ENCODE data around the gene NOTCH4. TPM values are rescaled to one million over a fixed set of nuclear protein-coding genes. Genes with fewer than 3 reads are reported as not detected.

The NOTCH4 gene
- total RNA-seq, 2 donors from 2014 or later = 2.9 to 3.7 TPM

DNA sequence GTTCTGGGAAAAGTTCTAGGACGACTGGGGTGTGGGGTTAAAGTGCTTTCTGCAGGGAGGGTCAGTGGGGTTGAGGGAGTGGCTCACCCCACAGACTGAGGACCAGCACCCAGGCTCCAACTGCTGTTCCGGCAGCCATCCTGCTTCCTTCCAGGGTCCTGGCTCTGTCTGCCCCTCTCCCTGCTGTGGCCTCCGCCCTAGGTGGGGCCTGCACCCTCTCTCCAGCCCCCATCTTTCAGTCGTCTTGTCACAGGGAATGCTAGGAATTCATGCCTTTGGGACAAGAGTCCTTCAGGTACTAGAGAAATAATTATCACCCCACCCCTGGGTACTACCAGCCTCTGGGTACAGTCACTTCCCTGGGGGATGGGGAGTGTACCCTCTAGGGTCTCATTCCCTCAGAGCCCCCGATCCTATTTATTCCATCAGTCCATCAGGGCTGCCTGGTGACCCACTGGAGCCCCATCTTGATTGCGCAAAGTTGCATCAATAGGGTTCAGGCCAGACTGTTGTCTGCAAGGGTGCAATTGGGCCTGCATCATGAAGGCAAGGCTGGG lies 39.7 kb downstream of the NOTCH4 start, which contains the start of gene AGER:
Gene AGER, minus strand, starts transcription at position 170 of the 557 bp plus-strand sequence. Its CDS starts 31 bp downstream, at position 139.
- H3K36me3 ChIP-seq = peaks cover 4% of the 10 kb centered on the region
- no peaks in the 10 kb centered on the region for H3K9me3 ChIP-seq
- peaks cover 3% of the 10 kb centered on the region for H3K4me1 ChIP-seq
- H3K4me3 ChIP-seq = no peak within 1 kb of the TSS
- no peaks in the 10 kb centered on the region for H3K27me3 ChIP-seq
- intact Hi-C loops (cut with DNase I) = no loop called here
- H3K27ac ChIP-seq = no peak within 1 kb of the TSS
- no peak within 1 kb of the TSS for H3K9ac ChIP-seq (ENCODE audit: low read depth in 2 of 2, low read length in 2 of 2)
- no peak for DNase-seq
- TF ChIP-seq, protein P1, sequence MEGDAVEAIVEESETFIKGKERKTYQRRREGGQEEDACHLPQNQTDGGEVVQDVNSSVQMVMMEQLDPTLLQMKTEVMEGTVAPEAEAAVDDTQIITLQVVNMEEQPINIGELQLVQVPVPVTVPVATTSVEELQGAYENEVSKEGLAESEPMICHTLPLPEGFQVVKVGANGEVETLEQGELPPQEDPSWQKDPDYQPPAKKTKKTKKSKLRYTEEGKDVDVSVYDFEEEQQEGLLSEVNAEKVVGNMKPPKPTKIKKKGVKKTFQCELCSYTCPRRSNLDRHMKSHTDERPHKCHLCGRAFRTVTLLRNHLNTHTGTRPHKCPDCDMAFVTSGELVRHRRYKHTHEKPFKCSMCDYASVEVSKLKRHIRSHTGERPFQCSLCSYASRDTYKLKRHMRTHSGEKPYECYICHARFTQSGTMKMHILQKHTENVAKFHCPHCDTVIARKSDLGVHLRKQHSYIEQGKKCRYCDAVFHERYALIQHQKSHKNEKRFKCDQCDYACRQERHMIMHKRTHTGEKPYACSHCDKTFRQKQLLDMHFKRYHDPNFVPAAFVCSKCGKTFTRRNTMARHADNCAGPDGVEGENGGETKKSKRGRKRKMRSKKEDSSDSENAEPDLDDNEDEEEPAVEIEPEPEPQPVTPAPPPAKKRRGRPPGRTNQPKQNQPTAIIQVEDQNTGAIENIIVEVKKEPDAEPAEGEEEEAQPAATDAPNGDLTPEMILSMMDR (IDR thresholded peaks at IDR 0.05) = no peak

DNA sequence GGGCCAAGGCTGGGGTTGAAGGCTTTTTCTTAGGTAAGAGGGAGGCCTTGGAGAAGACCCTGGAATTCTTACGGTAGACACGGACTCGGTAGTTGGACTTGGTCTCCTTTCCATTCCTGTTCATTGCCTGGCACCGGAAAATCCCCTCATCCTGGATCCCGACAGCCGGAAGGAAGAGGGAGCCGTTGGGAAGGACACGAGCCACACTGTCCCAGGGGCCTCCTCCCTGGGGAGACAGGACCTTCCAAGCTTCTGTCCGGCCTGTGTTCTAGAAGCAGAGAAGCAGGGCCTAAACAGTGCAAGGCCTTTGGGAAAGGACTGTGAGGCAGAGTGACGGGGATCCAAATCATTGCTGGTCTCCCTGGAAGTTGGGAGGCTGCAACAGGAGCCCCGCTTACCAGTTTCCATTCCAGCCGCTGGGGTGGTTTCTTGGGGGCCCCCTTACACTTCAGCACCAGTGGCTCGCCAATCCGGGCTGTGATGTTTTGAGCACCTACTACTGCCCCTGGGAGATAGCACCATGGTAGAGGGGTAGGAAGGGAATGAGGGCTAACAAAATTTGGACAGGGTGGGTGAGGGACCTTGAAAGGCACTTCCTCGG lies 40.3 kb downstream of the NOTCH4 start:
- no peak for DNase-seq
- peaks cover 4% of the 10 kb centered on the region for H3K36me3 ChIP-seq
- H3K27ac ChIP-seq = no peak overlapping the region

DNA sequence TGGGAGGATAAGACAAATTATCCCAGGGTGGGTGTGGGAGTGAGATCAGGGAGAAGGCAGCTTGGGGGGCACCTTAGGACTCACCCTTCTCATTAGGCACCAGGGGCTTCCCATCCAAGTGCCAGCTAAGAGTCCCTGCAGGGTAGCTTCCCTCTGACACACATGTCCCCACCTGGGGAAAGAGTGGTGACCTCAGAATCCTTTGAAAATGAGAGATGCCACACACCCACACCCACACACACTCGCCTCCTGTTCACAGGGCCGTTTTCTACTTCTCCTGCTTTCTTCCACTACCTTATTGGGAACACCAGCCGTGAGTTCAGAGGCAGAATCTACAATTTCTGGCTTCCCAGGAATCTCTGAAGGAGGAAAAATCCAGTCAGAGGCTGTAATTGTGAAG lies 40.8 kb downstream of the NOTCH4 start:
- H3K9me3 ChIP-seq = no peaks in the 10 kb centered on the region
- intact Hi-C loops (cut with DNase I) = no loop called here
- no peak overlapping the region for H3K9ac ChIP-seq (ENCODE audit: low read depth in 2 of 2, low read length in 2 of 2)
- TF ChIP-seq, protein P1 (IDR thresholded peaks at IDR 0.05) = no peak
- no peak for DNase-seq
- H3K4me3 ChIP-seq = no peak overlapping the region
- no peaks in the 10 kb centered on the region for H3K27me3 ChIP-seq
- no peak overlapping the region for H3K27ac ChIP-seq
- peaks cover 6% of the 10 kb centered on the region for H3K4me1 ChIP-seq
- H3K36me3 ChIP-seq = peaks cover 4% of the 10 kb centered on the region

More for the DNA sequence above, 40.3 kb downstream of the NOTCH4 start:
- Histone ChIP-seq H3K27me3 (no peaks in the 10 kb centered on the region), H3K9me3 (no peaks in the 10 kb centered on the region), H3K9ac (ENCODE audit: low read depth in 2 of 2, low read length in 2 of 2) (no peak overlapping the region), H3K4me3 (no peak overlapping the region), H3K4me1 (peaks cover 6% of the 10 kb centered on the region)
- TF ChIP-seq, protein P1 (IDR thresholded peaks at IDR 0.05) = no peak
- intact Hi-C loops (cut with DNase I) = no loop called here

DNA sequence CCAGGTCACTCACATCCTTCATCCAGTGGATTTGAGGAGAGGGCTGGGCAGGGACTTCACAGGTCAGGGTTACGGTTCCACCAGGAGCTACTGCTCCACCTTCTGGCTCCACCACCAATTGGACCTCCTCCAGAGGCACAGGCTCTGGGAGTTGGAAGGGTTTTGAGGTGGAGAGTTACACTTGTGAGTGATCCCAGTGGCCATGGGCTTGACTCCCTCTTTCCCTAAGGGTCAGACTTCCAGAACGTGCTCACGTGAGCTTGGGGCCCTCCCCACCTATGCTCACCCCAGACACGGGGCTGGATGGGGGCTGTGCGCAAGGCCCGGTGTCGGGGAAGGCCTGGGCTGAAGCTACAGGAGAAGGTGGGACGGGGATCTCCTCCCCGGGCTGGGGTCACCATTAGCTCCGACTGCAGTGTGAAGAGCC lies 41.3 kb downstream of the NOTCH4 start:
- H3K27me3 ChIP-seq = no peaks in the 10 kb centered on the region
- intact Hi-C loops (cut with DNase I) = no loop called here
- no peak overlapping the region for H3K9ac ChIP-seq (ENCODE audit: low read depth in 2 of 2, low read length in 2 of 2)
- H3K36me3 ChIP-seq = peaks cover 4% of the 10 kb centered on the region
- no peaks in the 10 kb centered on the region for H3K9me3 ChIP-seq
- no peak overlapping the region for H3K27ac ChIP-seq
- H3K4me3 ChIP-seq = no peak overlapping the region
- DNase-seq = no peak
- TF ChIP-seq, protein P1 (IDR thresholded peaks at IDR 0.05) = no peak
- H3K4me1 ChIP-seq = peaks cover 6% of the 10 kb centered on the region

DNA sequence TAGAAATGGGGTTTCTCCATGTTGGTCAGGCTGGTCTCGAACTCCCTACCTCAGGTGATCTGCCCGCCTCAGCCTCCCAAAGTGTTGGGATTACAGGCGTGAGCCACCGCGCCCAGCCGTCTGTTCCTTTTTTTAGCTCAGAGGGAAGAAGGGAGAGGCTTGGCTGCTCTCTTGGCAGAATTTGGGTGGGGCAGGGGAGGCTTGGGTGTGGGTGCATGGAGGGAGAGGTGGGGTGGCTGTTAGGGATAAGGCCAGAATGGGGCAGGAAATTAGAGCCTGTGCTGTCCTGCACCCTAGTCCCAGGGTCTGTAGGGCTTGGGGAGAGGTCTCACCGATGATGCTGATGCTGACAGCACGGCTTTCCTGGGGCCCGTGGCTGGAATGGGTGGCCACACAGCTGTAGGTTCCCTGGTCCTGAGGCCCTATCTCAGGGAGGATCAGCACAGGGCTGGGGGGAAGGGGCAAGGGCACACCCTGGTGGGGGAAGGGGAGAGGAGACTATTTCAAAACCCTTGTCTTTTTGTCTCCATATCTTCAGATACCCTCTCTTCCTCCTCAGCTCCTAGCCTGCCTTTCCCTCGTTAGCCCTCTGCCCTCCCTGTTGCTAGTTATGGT lies 41.8 kb downstream of the NOTCH4 start:
- Histone ChIP-seq H3K36me3 (peaks cover 4% of the 10 kb centered on the region), H3K4me3 (no peak overlapping the region), H3K27ac (no peak overlapping the region), H3K9me3 (no peaks in the 10 kb centered on the region), H3K27me3 (no peaks in the 10 kb centered on the region), H3K9ac (ENCODE audit: low read depth in 2 of 2, low read length in 2 of 2) (no peak overlapping the region), H3K4me1 (peaks cover 6% of the 10 kb centered on the region)
- intact Hi-C loops (cut with DNase I) = no loop called here
- TF ChIP-seq, protein P1 (IDR thresholded peaks at IDR 0.05) = no peak
- no peak for DNase-seq
